GM10248 (cell line): ENCODE results near the gene C2CD4C.

Source experiments
- CTCF ChIA-PET: fragments of 300-600 bp; sonication (Branson Sonifier 250); formaldehyde crosslinking; extraction: SDS; loops from one replicate; lab custom pipeline; 2021; ENCODE audit warnings: antibody characterized with exemption; lab: Yijun Ruan, JAX
- POLR2A ChIA-PET: fragments of 350-650 bp; sonication (Branson Sonifier 250); formaldehyde crosslinking; extraction: SDS; loops from one replicate; lab custom pipeline; 2020; ENCODE audit warnings: antibody characterized with exemption; lab: Yijun Ruan, JAX
- DNase-seq: peaks from one replicate; pipeline ENCODE4 v3.0.0; 2012; ENCODE audit errors: extremely low spot score
- TF ChIP-seq, protein P1 (sequence below): IDR thresholded peaks from 2 replicates; pipeline ENCODE4 v1.5.1; 2012; ENCODE audit warnings: mild to moderate bottlenecking, low read depth; ENCODE audit errors: extremely low read depth, missing control alignments, control extremely low read depth

The C2CD4C gene

GRCh38 chr19:409516-410242 lies 732 bp upstream of the C2CD4C start:
- ChIA-PET POLR2A (no interaction called here), CTCF (interaction anchor here (1.1 kb wide), 1 partner anchor 101 kb away, joined by 4 read pairs; no protein-coding TSS in a partner anchor)
- TF ChIP-seq, protein P1, sequence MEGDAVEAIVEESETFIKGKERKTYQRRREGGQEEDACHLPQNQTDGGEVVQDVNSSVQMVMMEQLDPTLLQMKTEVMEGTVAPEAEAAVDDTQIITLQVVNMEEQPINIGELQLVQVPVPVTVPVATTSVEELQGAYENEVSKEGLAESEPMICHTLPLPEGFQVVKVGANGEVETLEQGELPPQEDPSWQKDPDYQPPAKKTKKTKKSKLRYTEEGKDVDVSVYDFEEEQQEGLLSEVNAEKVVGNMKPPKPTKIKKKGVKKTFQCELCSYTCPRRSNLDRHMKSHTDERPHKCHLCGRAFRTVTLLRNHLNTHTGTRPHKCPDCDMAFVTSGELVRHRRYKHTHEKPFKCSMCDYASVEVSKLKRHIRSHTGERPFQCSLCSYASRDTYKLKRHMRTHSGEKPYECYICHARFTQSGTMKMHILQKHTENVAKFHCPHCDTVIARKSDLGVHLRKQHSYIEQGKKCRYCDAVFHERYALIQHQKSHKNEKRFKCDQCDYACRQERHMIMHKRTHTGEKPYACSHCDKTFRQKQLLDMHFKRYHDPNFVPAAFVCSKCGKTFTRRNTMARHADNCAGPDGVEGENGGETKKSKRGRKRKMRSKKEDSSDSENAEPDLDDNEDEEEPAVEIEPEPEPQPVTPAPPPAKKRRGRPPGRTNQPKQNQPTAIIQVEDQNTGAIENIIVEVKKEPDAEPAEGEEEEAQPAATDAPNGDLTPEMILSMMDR: no peak
- DNase-seq: no peak

DNA sequence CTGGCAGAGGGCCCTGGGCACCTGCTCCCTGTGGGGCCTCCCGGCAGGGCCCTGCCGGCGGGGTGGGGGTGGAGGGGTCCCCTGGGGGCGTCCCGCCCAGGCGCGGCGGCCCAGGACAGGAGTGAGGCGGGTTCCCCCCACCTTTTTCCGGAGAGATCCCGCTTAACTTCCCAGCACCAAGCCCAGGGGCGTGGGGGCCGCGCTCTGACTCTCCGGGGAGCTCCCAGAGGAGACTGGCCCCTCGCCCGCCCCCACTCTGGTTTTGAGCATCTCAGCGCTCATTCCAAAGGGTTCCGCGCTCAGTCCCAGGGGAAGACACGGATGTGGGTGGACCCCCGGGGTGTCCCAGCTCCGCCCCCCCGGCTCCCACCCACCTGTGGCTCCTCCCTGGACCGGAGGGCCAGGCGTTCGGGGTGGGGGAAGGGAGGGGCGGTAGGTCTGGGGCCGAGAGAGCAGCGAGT lies 476 bp downstream of the C2CD4C start:
- ChIA-PET POLR2A (no interaction called here), CTCF (interaction anchor here (1.1 kb wide), 1 partner anchor 103 kb away, joined by 4 read pairs; no protein-coding TSS in a partner anchor)
- no peak for DNase-seq
- TF ChIP-seq, protein P1: no peak

DNA sequence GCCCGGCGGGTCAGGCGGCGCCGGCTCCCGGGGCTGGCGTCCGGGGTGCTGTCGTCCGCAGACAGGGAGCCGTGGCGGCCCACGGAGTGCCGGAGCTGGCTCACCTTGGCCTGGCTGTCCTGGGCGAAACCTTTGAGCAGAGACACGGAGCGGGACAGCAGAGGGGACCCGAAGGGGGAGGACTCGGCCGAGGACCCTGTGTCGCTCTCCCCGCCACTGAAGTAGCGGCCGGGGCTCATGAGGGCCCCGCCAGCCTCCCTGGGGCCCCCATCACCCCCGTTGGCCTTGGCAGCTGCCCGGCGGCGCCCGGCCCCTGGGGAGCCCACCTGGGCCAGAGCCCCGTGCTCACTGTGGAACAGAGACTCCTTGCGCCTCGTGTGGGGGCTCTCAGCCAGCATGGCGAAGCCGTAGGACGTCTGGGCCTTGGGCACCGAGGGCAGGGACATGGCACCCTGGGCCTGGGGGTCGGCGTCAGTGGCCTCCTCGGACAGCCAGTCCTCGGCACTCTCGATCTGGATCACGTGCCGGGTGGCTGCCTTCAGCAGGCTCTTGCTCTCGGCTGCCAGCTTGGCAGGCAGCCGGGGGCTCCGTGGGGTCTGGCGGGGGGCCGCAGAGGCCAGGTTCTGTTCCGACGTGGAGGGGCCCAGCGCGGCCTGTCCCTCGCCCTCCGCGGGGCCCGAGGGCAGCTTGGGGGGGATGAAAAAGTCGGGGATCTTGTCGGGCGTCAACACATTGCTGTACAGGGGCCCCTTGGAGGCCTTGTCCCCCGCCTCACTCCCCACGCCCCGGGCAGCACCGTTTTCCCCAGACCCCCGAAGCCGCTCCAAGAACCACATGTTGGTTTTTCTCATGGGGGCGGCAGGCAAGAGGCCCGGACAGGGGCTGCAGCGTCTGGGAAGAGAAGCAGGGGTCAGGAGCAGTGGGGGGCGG lies 1.2 kb downstream of the C2CD4C start:
- TF ChIP-seq, protein P1: no peak
- POLR2A ChIA-PET: no interaction called here
- no peak for DNase-seq
- CTCF ChIA-PET: no interaction called here

DNA sequence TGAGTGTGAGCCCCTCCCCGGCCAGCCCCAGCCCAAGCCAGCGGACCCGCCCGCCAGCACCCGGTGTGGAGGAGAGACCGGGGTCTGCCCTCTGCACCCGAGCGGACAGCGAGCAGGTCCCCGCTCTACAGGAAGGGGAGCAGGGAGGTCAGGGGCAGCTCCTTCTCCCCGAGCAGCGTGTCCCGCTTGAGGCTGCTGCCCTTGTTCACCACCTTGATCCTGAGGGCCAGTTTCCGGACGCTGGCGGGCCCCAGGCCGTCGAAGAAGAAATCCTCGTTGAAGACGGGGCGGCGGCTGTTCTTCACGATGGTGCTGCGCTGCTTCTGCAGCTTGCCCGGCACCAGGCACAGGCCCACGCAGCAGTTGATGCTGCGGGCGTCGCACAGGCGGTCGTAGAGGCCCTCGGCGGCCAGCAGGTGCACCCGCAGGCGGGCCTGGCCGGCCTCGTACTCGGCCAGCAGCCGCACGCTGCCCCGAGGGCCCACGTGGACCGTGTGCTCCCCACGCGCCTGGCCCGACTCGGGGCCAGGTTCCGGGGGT lies 1.9 kb downstream of the C2CD4C start:
- ChIA-PET CTCF (no interaction called here), POLR2A (no interaction called here)
- TF ChIP-seq, protein P1: no peak
- DNase-seq: no peak

- TF ChIP-seq, protein P1: no peak
- CTCF ChIA-PET: no interaction called here
- no peak for DNase-seq
- POLR2A ChIA-PET: no interaction called here
Observed at GRCh38 chr19:406135-406781, 2.7 kb downstream of the C2CD4C start.

- ChIA-PET POLR2A (no interaction called here), CTCF (no interaction called here)
- DNase-seq: no peak
- TF ChIP-seq, protein P1: no peak
Observed at GRCh38 chr19:405121-405965, 3.6 kb downstream of the C2CD4C start.
